Karpas-422 (cell line): ENCODE measurements around the gene MGAT5. TPM values are rescaled to one million over a fixed set of nuclear protein-coding genes. Genes with fewer than 3 reads are reported as not detected.

ENCODE experiments used
- DNase-seq: peaks from one replicate; pipeline ENCODE4 v3.0.0-alpha.2; 2015
- H2AFZ ChIP-seq: fragments of 200-600 bp; sonication (generic); 2 replicates; pipeline ENCODE4 v1.6.1; 2014; ENCODE audit warnings: antibody characterized with exemption, low read length, mixed read lengths
- H3K27ac ChIP-seq: fragments of 200-600 bp; sonication (generic); 2 replicates; pipeline ENCODE4 v1.5.1; 2014; ENCODE audit warnings: mild to moderate bottlenecking, low read length, moderate library complexity
- H3K27me3 ChIP-seq: fragments of 200-600 bp; sonication (generic); 2 replicates; pipeline ENCODE4 v1.6.1; 2014; ENCODE audit warnings: low read length, mixed read lengths
- H3K36me3 ChIP-seq: fragments of 200-600 bp; sonication (generic); 2 replicates; pipeline ENCODE4 v1.6.1; 2014; ENCODE audit warnings: low read length, mixed read lengths; ENCODE audit not compliant: insufficient read depth
- H3K4me1 ChIP-seq: fragments of 200-600 bp; sonication (generic); 2 replicates; pipeline ENCODE4 v1.6.1; 2014; ENCODE audit warnings: mild to moderate bottlenecking, low read length, mixed read lengths
- H3K4me2 ChIP-seq: fragments of 200-600 bp; sonication (generic); 2 replicates; pipeline ENCODE4 v1.6.1; 2014; ENCODE audit warnings: low read length, low read depth, mild to moderate bottlenecking; ENCODE audit not compliant: poor library complexity, severe bottlenecking
- H3K4me3 ChIP-seq: fragments of 200-600 bp; sonication (generic); 2 replicates; pipeline ENCODE4 v1.5.1; 2014; ENCODE audit warnings: mild to moderate bottlenecking, antibody characterized with exemption, low read length, mixed read lengths
- H3K79me2 ChIP-seq: fragments of 200-600 bp; sonication (generic); 2 replicates; pipeline ENCODE4 v1.6.1; 2014; ENCODE audit warnings: mild to moderate bottlenecking, low read length, mixed read lengths
- H3K9ac ChIP-seq: fragments of 200-600 bp; sonication (generic); 2 replicates; pipeline ENCODE4 v1.6.0; 2014; ENCODE audit warnings: low read length
- H3K9me2 ChIP-seq: fragments of 200-600 bp; sonication (generic), shearing (Covaris generic); replicated peaks from 2 replicates; pipeline ENCODE4 v1.6.0; 2014; ENCODE audit warnings: mild to moderate bottlenecking, low read length, moderate library complexity; ENCODE audit not compliant: insufficient read depth
- H3K9me3 ChIP-seq: fragments of 300-700, 200-600 bp; sonication (generic); 2 replicates; pipeline ENCODE4 v1.6.1; 2014; ENCODE audit warnings: low read length, mixed read lengths
- H4K20me1 ChIP-seq: fragments of 200-600 bp; sonication (generic); 2 replicates; pipeline ENCODE4 v1.6.1; 2014; ENCODE audit warnings: mild to moderate bottlenecking, antibody characterized with exemption, low read length, low read depth; ENCODE audit not compliant: insufficient read depth
- total RNA-seq: library from RNA; depleted of rRNA; stranded (reverse); fragments of >200 nt; shearing (Covaris generic); gene quantifications from 2 replicates; pipeline ENCODE4 v1.2.3, GENCODE V29; 2014; ENCODE audit warnings: low replicate concordance

Gene MGAT5
- total RNA-seq, 1 experiment from 2014 or later, result 22.7 TPM

DNA sequence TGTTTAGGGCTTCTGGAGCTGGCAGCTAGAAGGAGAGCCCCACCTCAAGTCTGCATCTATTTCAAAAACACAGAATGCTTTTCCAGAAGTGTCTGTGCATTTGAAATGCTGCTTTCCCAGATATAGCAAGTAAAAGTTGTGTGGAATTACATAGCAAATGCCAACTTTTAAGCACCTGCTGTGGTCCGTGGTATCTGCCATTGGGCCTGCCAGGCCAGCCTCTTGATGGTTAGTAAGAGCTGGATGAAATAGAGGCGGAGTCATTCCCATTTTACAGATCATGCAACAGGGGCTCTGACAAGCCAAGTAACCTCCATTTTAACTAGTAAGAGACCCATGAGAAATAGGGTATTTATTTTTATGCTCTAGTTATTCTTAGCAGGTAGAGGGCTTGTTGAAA is 61.6 kb downstream of the MGAT5 start:
- Histone ChIP-seq H3K27me3 (no peaks in the 10 kb centered on the region), H3K9ac (no peak overlapping the region), H3K4me3 (no peak overlapping the region), H3K4me1 (peaks cover 8% of the 10 kb centered on the region), H3K36me3 (no peaks in the 10 kb centered on the region; the same call in 1 of the 2 replicates), H3K4me2 (no peak overlapping the region), H4K20me1 (no peaks in the 10 kb centered on the region), H3K79me2 (no peaks in the 10 kb centered on the region), H3K27ac (no peak overlapping the region), H2AFZ (no peak overlapping the region), H3K9me3 (no peaks in the 10 kb centered on the region), H3K9me2 (no peaks in the 10 kb centered on the region)
- no peak for DNase-seq

DNA sequence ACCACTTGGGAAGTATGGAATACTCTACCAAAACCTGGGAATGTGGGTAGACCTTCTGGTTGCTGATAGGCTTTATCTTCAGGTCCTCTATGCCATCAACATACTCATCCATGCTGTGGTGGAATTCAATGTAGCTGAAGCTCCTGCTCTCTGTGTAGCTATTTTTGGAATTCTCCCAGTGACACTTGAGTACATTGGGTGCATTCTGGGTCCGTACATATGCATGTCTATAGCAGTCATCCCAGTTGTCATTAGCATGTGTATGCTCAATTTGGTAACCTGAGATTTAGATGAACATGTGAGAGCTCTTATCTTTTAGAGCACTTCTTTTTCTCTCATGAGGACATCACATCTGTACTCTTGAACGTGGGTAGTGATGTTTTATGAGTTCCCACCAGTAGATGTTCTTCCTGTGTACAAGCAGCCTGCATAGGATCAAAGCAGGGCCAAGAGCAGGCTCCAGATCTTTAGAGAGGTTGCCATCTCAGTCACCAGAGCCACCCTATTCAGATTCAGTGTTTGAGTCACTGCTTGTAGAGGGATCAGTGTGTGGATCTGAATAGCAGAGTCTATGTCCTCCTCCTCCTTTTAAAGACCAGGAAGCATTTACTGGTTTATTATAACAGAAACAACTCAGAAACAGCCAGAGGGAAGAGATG is 65.9 kb downstream of the MGAT5 start:
- Histone ChIP-seq H3K9me3 (no peaks in the 10 kb centered on the region), H3K36me3 (no peaks in the 10 kb centered on the region), H4K20me1 (no peaks in the 10 kb centered on the region), H3K27me3 (no peaks in the 10 kb centered on the region), H3K9ac (no peak overlapping the region), H3K9me2 (no peaks in the 10 kb centered on the region), H3K79me2 (no peaks in the 10 kb centered on the region), H2AFZ (no peak overlapping the region), H3K27ac (no peak overlapping the region), H3K4me2 (no peak overlapping the region), H3K4me3 (no peak overlapping the region), H3K4me1 (peaks cover 21% of the 10 kb centered on the region)
- no peak for DNase-seq

DNA sequence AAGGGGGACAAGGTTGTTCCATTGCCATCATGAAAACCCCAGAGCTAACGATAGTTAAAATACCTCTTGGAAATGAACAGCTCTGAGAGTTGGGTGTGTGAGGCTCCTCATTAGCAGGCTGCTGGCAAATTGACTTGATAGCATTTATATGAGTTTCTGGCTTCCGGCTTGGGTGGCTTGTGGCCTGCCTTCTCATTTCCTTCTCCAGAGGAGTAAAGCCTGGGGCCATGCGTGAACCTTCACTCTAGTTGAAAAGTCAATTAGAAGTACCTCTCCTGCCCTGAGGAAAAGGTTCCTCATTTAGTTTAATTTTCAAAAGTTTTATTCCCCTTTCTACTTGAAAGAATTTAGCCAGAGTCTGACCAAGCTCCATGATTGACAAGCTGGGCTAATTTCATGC is 67.1 kb downstream of the MGAT5 start:
- H3K36me3 ChIP-seq, result no peaks in the 10 kb centered on the region
- no peak overlapping the region for H3K27ac ChIP-seq
- no peaks in the 10 kb centered on the region for H4K20me1 ChIP-seq
- H3K79me2 ChIP-seq, result no peaks in the 10 kb centered on the region
- DNase-seq, result no peak
- H3K4me2 ChIP-seq, result no peak overlapping the region
- no peak overlapping the region for H3K9ac ChIP-seq
- H3K4me3 ChIP-seq, result no peak overlapping the region
- no peaks in the 10 kb centered on the region for H3K27me3 ChIP-seq
- H3K9me2 ChIP-seq, result no peaks in the 10 kb centered on the region
- peaks cover 21% of the 10 kb centered on the region for H3K4me1 ChIP-seq
- H3K9me3 ChIP-seq, result no peaks in the 10 kb centered on the region
- no peak overlapping the region for H2AFZ ChIP-seq

DNA sequence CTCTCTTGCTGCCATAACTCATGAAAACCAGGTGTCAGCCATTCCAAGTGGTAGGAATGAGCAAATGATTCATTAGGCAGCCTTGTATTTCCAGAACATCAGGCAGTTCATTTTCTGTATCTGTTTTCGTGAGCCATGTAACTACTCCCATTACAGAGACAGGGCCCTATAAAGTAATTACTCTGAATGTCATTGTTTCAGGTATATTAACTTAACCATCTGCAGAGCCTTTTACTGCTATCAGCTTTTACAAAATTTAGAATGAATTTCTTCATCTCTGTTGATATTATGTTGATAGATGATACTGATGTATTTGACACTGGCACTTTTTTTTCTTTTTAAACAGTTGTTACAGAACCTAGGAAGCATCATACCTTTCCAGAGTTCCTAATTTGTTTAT is 69.9 kb downstream of the MGAT5 start:
- H3K27me3 ChIP-seq, result no peaks in the 10 kb centered on the region
- no peak overlapping the region for H3K4me3 ChIP-seq
- no peaks in the 10 kb centered on the region for H3K9me2 ChIP-seq
- H3K9me3 ChIP-seq, result no peaks in the 10 kb centered on the region
- no peaks in the 10 kb centered on the region for H3K79me2 ChIP-seq
- peaks cover 21% of the 10 kb centered on the region for H3K4me1 ChIP-seq
- H4K20me1 ChIP-seq, result no peaks in the 10 kb centered on the region
- no peak overlapping the region for H2AFZ ChIP-seq
- H3K9ac ChIP-seq, result no peak overlapping the region
- H3K27ac ChIP-seq, result no peak overlapping the region
- no peaks in the 10 kb centered on the region for H3K36me3 ChIP-seq
- H3K4me2 ChIP-seq, result no peak overlapping the region
- DNase-seq, result no peak

GRCh38 chr2:134324430-134324829 is 70.6 kb downstream of the MGAT5 start:
- Histone ChIP-seq H3K9me2 (no peaks in the 10 kb centered on the region), H3K4me2 (no peak overlapping the region), H3K36me3 (no peaks in the 10 kb centered on the region), H3K79me2 (no peaks in the 10 kb centered on the region), H3K9ac (no peak overlapping the region), H3K9me3 (no peaks in the 10 kb centered on the region), H3K4me3 (no peak overlapping the region), H4K20me1 (no peaks in the 10 kb centered on the region), H3K27me3 (no peaks in the 10 kb centered on the region), H2AFZ (no peak overlapping the region), H3K27ac (no peak overlapping the region), H3K4me1 (peaks cover 21% of the 10 kb centered on the region)
- DNase-seq, result no peak

DNA sequence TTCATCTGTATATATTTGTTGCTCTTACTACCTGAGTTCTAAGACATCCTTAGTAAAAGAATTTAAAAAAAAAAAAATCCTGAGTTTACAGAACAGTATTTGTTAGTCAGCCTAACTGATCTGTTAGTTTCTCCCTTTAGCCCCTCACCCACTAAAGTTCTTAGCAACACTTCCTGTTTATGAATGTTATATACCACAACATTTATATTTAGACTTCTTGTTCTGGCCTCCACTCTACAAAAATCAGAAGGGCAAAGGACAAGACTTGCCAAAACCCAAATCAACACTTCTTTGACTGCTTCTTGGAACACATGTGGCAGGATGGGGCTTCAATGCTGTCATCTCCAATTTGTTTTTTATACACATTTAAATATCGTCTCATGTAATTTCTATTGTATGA is 71.1 kb downstream of the MGAT5 start:
- no peak overlapping the region for H3K9ac ChIP-seq
- no peak for DNase-seq
- H3K79me2 ChIP-seq, result no peaks in the 10 kb centered on the region
- H2AFZ ChIP-seq, result no peak overlapping the region
- H3K27me3 ChIP-seq, result no peaks in the 10 kb centered on the region
- H4K20me1 ChIP-seq, result no peaks in the 10 kb centered on the region
- H3K4me3 ChIP-seq, result no peak overlapping the region
- H3K27ac ChIP-seq, result no peak overlapping the region
- no peaks in the 10 kb centered on the region for H3K36me3 ChIP-seq
- H3K9me3 ChIP-seq, result no peaks in the 10 kb centered on the region
- peaks cover 20% of the 10 kb centered on the region for H3K4me1 ChIP-seq
- no peak overlapping the region for H3K4me2 ChIP-seq
- no peaks in the 10 kb centered on the region for H3K9me2 ChIP-seq

GRCh38 chr2:134325696-134326095 is 71.8 kb downstream of the MGAT5 start:
- no peaks in the 10 kb centered on the region for H3K9me2 ChIP-seq
- no peaks in the 10 kb centered on the region for H3K27me3 ChIP-seq
- no peaks in the 10 kb centered on the region for H3K36me3 ChIP-seq
- H3K27ac ChIP-seq, result no peak overlapping the region
- no peaks in the 10 kb centered on the region for H3K79me2 ChIP-seq
- no peak overlapping the region for H3K9ac ChIP-seq
- peaks cover 18% of the 10 kb centered on the region for H3K4me1 ChIP-seq
- no peaks in the 10 kb centered on the region for H3K9me3 ChIP-seq
- H3K4me2 ChIP-seq, result no peak overlapping the region
- no peak for DNase-seq
- H4K20me1 ChIP-seq, result no peaks in the 10 kb centered on the region
- no peak overlapping the region for H2AFZ ChIP-seq
- no peak overlapping the region for H3K4me3 ChIP-seq

GRCh38 chr2:134327367-134327766 is 73.5 kb downstream of the MGAT5 start:
- H3K27me3 ChIP-seq, result no peaks in the 10 kb centered on the region
- no peak overlapping the region for H3K4me3 ChIP-seq

More at GRCh38 chr2:134327367-134327766, 73.5 kb downstream of the MGAT5 start:
- Histone ChIP-seq H3K36me3 (no peaks in the 10 kb centered on the region), H3K27ac (no peak overlapping the region), H3K9me3 (no peaks in the 10 kb centered on the region), H4K20me1 (no peaks in the 10 kb centered on the region), H2AFZ (no peak overlapping the region), H3K9ac (no peak overlapping the region), H3K9me2 (no peaks in the 10 kb centered on the region), H3K79me2 (no peaks in the 10 kb centered on the region), H3K4me1 (peaks cover 15% of the 10 kb centered on the region), H3K4me2 (no peak overlapping the region)
- no peak for DNase-seq
